HG02678 (cell line): ENCODE measurements around the gene ALDH3A2.

ENCODE experiments used
- ATAC-seq: cut with Tn5 transposase; IDR thresholded peaks from one replicate; pipeline ENCODE4 v1.9.1; 2021; ENCODE audit warnings: mild to moderate bottlenecking, moderate library complexity; ENCODE audit not compliant: unreplicated experiment

ALDH3A2 gene

GRCh38 chr17:19648475-19649273 is at the start of gene ALDH3A2:
Gene ALDH3A2 (plus strand): TSS chr17:19648751. CDS start chr17:19648972, 221 bp downstream.
- ATAC-seq, result peak; percentile 93

GRCh38 chr17:19610311-19610710 is 38.2 kb upstream of the ALDH3A2 start:
- no peak for ATAC-seq

DNA sequence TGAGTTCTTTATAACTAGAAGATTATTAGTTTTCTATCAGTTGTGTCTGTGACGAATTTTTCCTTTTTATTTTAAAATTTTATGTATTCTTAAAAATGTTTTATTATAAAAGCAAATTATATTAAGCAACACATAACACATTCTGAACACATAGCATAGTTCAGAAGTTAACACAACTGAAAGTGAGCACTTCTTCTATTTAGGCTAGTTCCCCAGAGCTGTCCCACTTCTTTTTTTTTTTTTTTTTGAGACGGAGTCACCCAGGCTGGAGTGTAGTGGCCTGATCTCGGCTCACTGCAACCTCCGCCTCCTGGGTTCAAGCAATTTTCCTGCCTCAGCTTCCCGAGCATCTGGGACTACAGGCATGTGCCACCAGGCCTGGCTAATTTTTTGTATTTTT is 37.7 kb upstream of the ALDH3A2 start:
- no peak for ATAC-seq

- ATAC-seq, result no peak
Observed at GRCh38 chr17:19613979-19614378, 34.6 kb upstream of the ALDH3A2 start.

DNA sequence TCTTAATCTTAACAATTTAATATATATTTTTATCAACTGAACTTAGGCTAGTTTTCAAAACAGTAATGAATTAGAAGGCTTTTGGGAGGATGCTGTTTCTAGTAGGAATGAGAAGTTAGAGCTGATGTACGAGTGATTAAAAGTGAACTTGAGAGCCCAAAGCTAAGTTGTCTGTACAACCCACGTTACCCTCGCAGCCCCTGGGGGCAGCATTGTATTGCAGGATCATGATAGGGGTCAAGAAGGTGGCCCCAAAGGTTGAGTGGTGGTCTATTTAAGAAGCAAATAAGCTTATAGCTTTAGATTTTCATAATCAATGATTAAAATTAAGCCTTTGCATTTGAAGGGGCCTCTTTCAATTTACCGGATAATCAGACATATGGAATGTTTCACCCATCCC is 33.7 kb upstream of the ALDH3A2 start:
- no peak for ATAC-seq

GRCh38 chr17:19618015-19618414 is 30.5 kb upstream of the ALDH3A2 start:
- no peak for ATAC-seq

DNA sequence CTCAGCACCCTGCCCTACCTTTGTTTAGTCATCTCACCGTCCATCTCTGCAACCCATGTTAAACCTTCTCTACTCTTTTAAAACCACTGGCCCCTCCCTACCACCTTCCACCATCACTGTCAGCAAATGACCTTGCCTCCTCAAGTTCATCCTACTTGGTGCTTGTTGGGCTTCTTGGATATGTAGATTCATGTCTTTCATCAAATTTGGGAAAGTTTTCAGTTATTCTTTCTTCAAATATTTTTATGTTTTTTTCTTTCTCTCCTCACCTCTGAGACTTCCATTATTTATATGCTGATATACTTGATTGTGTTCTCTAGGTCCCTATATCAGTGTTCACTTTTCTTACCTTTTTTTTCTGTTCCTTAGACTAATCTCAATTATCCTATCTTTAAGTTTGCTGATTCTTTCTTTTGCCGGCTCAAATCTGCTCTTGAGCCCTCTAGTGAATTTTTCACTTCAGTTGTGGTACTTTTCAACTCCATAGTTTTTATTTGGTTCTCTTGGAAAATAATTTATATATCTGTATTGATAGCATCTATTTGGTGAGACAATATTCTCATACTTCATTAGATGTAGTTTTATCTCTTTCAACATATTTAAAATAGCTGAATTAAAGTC is 28.7 kb upstream of the ALDH3A2 start:
- ATAC-seq, result no peak

- ATAC-seq, result no peak
Observed at GRCh38 chr17:19621697-19622096, 26.9 kb upstream of the ALDH3A2 start.

DNA sequence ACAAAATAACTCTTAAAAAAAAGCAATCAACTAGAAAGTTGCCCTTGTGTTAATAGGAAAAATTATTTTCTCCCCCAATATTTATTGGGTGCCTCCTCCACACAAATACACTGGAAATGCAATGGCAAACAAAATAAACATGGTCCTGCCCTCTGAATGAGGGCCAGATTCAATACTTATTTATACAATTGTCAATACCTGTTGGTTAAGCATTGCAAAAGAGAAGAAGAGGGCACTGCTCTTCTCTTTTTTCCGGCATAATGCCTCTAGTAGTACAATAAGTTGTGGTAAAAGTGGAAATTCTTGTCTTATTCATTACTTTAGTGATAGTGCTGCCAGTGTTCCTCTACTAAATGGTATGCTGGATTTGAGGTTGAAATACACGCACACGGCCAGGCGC is 22.5 kb upstream of the ALDH3A2 start:
- no peak for ATAC-seq

GRCh38 chr17:19629449-19629848 is 19.1 kb upstream of the ALDH3A2 start:
- no peak for ATAC-seq

GRCh38 chr17:19630035-19630434 is 18.5 kb upstream of the ALDH3A2 start:
- ATAC-seq, result no peak

GRCh38 chr17:19630661-19631060 is 17.9 kb upstream of the ALDH3A2 start:
- ATAC-seq, result no peak

DNA sequence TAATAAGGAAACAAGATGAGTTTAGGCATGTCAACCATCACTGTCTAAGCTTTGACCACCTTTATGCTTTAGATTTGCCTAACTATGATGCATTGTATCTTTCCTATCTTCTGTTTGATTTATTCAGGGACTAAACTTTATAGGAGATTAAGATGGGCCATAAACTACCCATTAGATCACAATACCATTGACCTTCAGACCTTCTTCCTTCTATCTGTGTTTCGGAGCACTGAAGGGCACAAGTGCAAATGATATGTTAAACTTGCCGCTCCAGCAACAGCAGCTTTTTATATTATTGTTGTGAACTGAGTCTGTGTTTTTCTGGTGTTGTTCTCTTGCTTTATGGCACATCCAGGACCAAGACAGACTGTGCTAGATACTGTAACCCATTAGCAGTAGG is 16.6 kb upstream of the ALDH3A2 start:
- ATAC-seq, result no peak

- no peak for ATAC-seq
Observed at GRCh38 chr17:19641687-19642372, 6.7 kb upstream of the ALDH3A2 start.

GRCh38 chr17:19642373-19642893 is 6.1 kb upstream of the ALDH3A2 start:
- ATAC-seq, result no peak

DNA sequence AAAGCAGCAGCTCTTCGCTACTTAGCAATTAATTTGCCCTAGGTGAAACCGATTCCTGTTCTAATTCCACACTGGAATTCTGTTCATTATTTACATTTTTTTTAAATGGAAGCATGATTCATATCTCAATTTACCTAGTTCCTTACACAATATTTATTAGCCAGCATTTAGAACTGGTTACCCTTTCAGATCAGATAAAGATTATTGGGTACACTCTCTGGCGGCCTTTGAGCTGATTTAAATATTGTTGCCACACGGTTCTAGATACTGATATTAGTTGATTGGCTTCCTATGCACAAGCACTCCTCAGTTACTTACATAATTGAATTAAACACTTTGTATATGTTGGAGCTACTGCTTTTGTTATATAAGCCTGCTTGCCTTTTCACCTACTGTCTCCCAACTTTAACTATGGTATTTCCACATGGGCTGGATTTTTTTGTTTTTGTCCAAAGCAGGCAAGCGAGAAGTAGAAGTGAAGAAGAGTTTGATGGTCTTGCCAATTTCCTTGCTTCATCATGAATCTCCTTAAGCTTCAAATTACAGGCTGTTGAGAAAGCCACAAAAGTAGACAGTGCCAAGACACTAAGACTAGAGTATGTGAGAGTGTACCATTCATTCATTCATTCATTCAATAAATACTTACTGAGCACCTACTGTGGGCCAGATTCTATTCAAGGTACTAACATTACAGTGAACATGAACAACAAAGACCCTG is 3.9 kb upstream of the ALDH3A2 start:
- no peak for ATAC-seq

- no peak for ATAC-seq
Observed at GRCh38 chr17:19645734-19646201, 2.8 kb upstream of the ALDH3A2 start.

DNA sequence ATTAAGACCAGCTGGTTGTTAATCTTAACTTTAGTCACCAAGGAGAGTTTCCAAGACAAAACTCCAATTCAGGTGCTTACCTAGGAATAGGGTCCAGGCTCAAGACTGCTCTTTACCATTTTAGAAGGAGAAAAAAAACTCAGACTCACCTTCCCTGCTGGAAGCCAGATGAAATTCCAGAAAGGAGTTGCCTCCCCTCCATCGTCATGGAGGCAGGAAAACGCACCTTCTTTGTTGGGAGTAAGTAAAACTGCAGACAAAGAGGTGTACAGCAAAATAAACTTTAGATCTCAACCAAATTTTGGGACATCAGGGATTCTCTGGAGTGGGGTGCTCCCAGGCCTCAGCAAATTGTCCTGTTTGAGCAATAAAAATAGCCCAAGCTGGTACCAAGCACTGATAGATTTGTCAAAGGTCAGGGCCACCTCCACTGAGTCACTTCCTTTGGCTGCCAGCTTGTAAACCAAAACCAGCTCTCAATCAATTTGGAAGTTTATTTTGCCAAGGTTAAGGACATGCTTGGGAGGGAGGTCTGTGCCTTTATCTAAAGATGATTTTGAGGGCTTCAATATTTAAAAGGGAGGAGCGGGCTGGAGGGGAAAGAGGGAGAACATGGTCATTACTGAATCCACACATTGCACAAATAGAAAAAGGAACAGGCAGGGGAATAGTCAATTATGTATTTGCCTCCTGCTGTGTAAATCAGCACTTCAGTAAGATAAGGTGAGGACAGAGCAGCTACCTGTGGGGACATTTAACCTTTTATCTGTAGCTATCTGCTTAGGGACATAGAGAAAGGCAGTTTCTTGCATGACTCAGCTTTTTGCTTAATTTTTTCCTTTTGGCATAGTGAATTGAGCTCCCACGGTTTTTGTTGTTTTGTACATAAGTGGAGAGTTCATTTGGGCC is 1.5 kb upstream of the ALDH3A2 start:
- ATAC-seq, result no peak

DNA sequence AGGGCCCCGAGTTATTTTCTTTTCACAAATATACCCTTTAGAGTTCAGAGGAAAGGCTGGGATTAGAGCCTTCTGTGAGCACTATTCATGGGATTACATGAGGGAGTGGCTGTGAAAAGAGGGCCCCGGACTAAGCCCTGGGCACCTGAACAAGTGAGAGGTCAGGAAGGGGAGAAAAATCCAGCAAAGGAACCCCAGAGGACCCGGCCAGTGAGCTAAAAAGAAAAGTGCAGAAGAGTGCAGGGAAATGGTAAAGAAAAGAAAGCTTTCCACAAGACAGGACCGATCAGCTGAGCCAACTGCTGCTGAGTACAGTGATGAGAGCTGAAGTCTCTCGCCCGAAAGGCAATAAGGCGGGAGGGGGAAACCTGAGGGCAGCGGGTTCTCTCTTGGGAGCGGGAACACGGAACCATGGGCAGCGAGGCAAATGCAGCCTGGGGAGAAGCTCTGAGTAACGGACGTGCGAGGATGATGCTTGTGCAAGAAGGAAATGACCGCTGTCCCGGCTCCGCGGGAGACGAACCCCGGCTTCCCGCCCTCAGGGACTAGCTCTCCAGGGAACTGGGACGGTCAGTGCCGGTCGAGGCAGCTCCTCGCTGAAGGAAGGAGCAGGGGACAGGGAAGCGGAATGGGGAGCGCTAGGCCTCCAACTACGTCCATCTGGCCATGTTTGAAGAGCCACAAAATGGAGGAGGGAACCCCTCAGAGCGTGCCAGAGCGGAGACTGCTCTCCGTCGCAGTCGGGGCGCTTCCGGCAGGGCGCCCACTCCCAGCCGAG is 665 bp upstream of the ALDH3A2 start:
- peak; percentile 30 for ATAC-seq
